ENCODE measurements around the gene ENPP3.

Gene ENPP3

DNA sequence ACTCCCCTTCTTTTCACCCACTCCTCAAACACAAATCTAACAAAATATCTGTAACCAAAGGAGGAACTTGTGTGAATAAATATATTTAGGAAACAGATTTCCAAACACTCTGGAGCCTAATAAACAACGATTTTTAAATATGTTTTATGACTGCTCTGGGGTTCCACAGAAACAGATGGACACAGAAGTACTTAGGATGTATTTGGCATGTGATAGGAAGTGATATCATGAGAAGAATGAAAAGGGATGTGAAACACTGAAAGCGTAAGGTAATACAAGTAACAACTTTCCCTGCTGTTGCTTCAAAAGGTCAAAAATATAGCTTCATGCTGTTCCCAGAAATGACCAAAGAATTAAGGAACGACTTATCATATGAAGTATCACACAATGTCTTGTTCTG, 144.6 kb downstream of the ENPP3 start:
- no peaks in the 10 kb centered on the region for H3K9me3 ChIP-seq (ENCODE audit: insufficient read depth, low read length)
- H3K4me3 ChIP-seq (ENCODE audit: insufficient read length, low read depth), result no peak overlapping the region
- no peak overlapping the region for H3K9ac ChIP-seq (ENCODE audit: insufficient read length, low read depth)
- DNase-seq (ENCODE audit: low read depth, low spot score), result no peak
- no peaks in the 10 kb centered on the region for H3K4me1 ChIP-seq (ENCODE audit: insufficient read depth, insufficient read length)
- H3K36me3 ChIP-seq (ENCODE audit: insufficient read depth, insufficient read length, low read length), result no peaks in the 10 kb centered on the region
- H3K27me3 ChIP-seq (ENCODE audit: insufficient read depth, insufficient read length), result no peaks in the 10 kb centered on the region
- TF ChIP-seq SUZ12 (IDR thresholded peaks at IDR 0.05; ENCODE audit: extremely low read depth, insufficient read depth, insufficient read length) (no peak), ZNF274 (IDR thresholded peaks at IDR 0.05; ENCODE audit: low read depth, low read length) (no peak), YY1 (IDR thresholded peaks at IDR 0.05; ENCODE audit: insufficient read depth, insufficient read length) (no peak)

DNA sequence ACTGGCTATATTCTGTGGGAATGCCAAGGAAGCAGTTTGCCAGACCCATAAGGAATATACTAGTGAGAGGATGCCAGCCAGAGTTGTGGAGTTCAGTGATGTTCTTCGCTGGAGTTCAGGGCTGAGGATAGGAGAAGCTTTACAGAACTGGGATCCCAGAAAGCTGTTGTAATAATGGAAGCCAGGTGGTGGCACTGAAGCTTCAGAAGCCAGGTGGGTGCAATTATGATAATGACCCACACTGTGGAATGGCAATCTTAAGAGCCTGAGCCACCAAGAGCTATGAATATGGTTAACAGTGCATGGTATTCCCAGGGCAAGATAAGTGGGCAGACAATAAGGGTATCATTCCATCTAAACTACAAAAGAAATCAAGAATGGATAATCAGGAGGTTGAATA, 145.7 kb downstream of the ENPP3 start:
- H3K4me3 ChIP-seq (ENCODE audit: insufficient read length, low read depth), result no peak overlapping the region
- H3K4me1 ChIP-seq (ENCODE audit: insufficient read depth, insufficient read length), result no peaks in the 10 kb centered on the region
- no peak for DNase-seq (ENCODE audit: low read depth, low spot score)
- no peaks in the 10 kb centered on the region for H3K27me3 ChIP-seq (ENCODE audit: insufficient read depth, insufficient read length)
- H3K36me3 ChIP-seq (ENCODE audit: insufficient read depth, insufficient read length, low read length), result no peaks in the 10 kb centered on the region
- TF ChIP-seq SUZ12 (IDR thresholded peaks at IDR 0.05; ENCODE audit: extremely low read depth, insufficient read depth, insufficient read length), result no peak
- TF ChIP-seq YY1 (IDR thresholded peaks at IDR 0.05; ENCODE audit: insufficient read depth, insufficient read length), result no peak
- TF ChIP-seq ZNF274 (IDR thresholded peaks at IDR 0.05; ENCODE audit: low read depth, low read length), result no peak
- no peak overlapping the region for H3K9ac ChIP-seq (ENCODE audit: insufficient read length, low read depth)
- no peaks in the 10 kb centered on the region for H3K9me3 ChIP-seq (ENCODE audit: insufficient read depth, low read length)

DNA sequence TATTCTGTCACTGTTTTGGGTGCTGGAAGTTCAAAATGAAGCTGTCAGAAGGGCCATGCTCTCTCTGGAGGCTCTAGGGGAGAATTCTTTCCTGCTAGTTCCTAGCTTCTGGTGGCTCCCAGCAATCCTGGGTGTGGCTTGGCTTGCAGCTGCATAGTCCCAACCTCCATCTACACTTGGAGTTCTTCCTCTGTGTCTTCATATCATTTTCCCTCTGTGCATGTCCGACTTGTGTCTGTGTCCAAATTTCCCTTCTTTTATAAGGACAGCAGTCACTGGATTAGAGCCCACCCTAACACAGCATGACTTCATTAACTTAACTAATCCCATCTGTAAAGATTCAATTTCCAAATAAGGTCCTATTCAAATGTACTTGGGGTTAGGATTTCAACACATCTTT, 147.5 kb downstream of the ENPP3 start:
- Histone ChIP-seq H3K9me3 (ENCODE audit: insufficient read depth, low read length) (no peaks in the 10 kb centered on the region), H3K4me1 (ENCODE audit: insufficient read depth, insufficient read length) (no peaks in the 10 kb centered on the region), H3K36me3 (ENCODE audit: insufficient read depth, insufficient read length, low read length) (no peaks in the 10 kb centered on the region), H3K4me3 (ENCODE audit: insufficient read length, low read depth) (no peak overlapping the region), H3K27me3 (ENCODE audit: insufficient read depth, insufficient read length) (no peaks in the 10 kb centered on the region), H3K9ac (ENCODE audit: insufficient read length, low read depth) (no peak overlapping the region)
- DNase-seq (ENCODE audit: low read depth, low spot score), result no peak
- TF ChIP-seq SUZ12 (IDR thresholded peaks at IDR 0.05; ENCODE audit: extremely low read depth, insufficient read depth, insufficient read length), result no peak
- no peak for TF ChIP-seq ZNF274 (IDR thresholded peaks at IDR 0.05; ENCODE audit: low read depth, low read length)
- no peak for TF ChIP-seq YY1 (IDR thresholded peaks at IDR 0.05; ENCODE audit: insufficient read depth, insufficient read length)

- Histone ChIP-seq H3K4me3 (ENCODE audit: insufficient read length, low read depth) (no peak overlapping the region), H3K9me3 (ENCODE audit: insufficient read depth, low read length) (no peaks in the 10 kb centered on the region), H3K4me1 (ENCODE audit: insufficient read depth, insufficient read length) (no peaks in the 10 kb centered on the region), H3K36me3 (ENCODE audit: insufficient read depth, insufficient read length, low read length) (no peaks in the 10 kb centered on the region), H3K9ac (ENCODE audit: insufficient read length, low read depth) (no peak overlapping the region), H3K27me3 (ENCODE audit: insufficient read depth, insufficient read length) (no peaks in the 10 kb centered on the region)
- TF ChIP-seq SUZ12 (IDR thresholded peaks at IDR 0.05; ENCODE audit: extremely low read depth, insufficient read depth, insufficient read length) (no peak), ZNF274 (IDR thresholded peaks at IDR 0.05; ENCODE audit: low read depth, low read length) (no peak), YY1 (IDR thresholded peaks at IDR 0.05; ENCODE audit: insufficient read depth, insufficient read length) (no peak)
- DNase-seq (ENCODE audit: low read depth, low spot score), result no peak
Observed at GRCh38 chr6:131787079-131787478, 150.0 kb downstream of the ENPP3 start.

DNA sequence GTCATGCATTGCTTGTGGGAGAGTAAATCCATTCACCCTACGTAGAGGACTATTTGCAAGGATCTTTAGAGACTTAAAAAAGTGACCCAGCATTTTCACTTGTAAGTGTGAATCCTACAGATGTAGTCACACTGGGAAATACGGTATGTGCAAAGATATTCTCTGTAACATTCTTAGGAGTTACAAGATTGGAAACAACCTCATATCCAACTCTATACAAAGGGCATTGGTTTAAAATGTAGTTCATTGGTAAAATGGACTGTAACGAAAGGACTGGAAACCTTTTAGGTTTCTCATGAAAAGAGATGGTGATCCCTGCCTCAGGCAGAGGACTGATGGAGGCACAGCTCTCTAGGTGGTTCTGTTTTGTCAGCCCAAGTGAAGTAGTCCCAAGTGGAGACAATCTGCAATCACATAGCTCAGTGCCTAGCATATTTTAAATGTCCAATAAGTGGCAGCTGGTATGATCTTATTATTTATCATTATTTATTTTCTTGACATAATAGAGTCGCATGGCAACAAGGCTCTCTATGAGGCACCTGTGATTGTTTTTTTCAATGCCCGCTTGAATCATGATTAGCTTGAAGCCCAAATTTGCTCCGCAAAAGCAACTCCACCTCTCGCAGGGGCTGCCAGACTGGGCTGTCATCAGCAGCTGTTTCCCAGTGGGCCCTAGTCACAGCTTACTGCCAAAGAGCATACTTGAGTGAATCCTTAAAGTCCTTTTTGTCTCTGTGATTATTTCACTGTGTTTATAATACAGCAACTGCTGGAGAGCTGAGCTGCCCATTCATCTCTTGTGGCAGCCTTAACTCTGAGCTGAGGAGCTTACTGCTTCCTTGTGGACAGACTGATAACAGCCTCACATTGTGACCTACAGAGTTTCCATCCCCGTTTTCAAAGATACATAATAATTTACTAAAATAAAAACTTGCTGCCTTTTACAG, 150.9 kb downstream of the ENPP3 start:
- TF ChIP-seq YY1 (IDR thresholded peaks at IDR 0.05; ENCODE audit: insufficient read depth, insufficient read length) (no peak), SUZ12 (IDR thresholded peaks at IDR 0.05; ENCODE audit: extremely low read depth, insufficient read depth, insufficient read length) (no peak), ZNF274 (IDR thresholded peaks at IDR 0.05; ENCODE audit: low read depth, low read length) (no peak)
- Histone ChIP-seq H3K4me3 (ENCODE audit: insufficient read length, low read depth) (no peak overlapping the region), H3K36me3 (ENCODE audit: insufficient read depth, insufficient read length, low read length) (no peaks in the 10 kb centered on the region), H3K9me3 (ENCODE audit: insufficient read depth, low read length) (no peaks in the 10 kb centered on the region), H3K27me3 (ENCODE audit: insufficient read depth, insufficient read length) (no peaks in the 10 kb centered on the region), H3K9ac (ENCODE audit: insufficient read length, low read depth) (no peak overlapping the region), H3K4me1 (ENCODE audit: insufficient read depth, insufficient read length) (no peaks in the 10 kb centered on the region)
- no peak for DNase-seq (ENCODE audit: low read depth, low spot score)

GRCh38 chr6:131789219-131789618, 152.1 kb downstream of the ENPP3 start:
- no peaks in the 10 kb centered on the region for H3K4me1 ChIP-seq (ENCODE audit: insufficient read depth, insufficient read length)
- TF ChIP-seq YY1 (IDR thresholded peaks at IDR 0.05; ENCODE audit: insufficient read depth, insufficient read length) (no peak), SUZ12 (IDR thresholded peaks at IDR 0.05; ENCODE audit: extremely low read depth, insufficient read depth, insufficient read length) (no peak)
- no peaks in the 10 kb centered on the region for H3K27me3 ChIP-seq (ENCODE audit: insufficient read depth, insufficient read length)
- no peak overlapping the region for H3K4me3 ChIP-seq (ENCODE audit: insufficient read length, low read depth)
- no peak overlapping the region for H3K9ac ChIP-seq (ENCODE audit: insufficient read length, low read depth)
- no peak for DNase-seq (ENCODE audit: low read depth, low spot score)
- H3K36me3 ChIP-seq (ENCODE audit: insufficient read depth, insufficient read length, low read length), result no peaks in the 10 kb centered on the region
- no peaks in the 10 kb centered on the region for H3K9me3 ChIP-seq (ENCODE audit: insufficient read depth, low read length)

- H3K27me3 ChIP-seq (ENCODE audit: insufficient read depth, insufficient read length), result no peaks in the 10 kb centered on the region
- H3K4me1 ChIP-seq (ENCODE audit: insufficient read depth, insufficient read length), result no peaks in the 10 kb centered on the region
- H3K36me3 ChIP-seq (ENCODE audit: insufficient read depth, insufficient read length, low read length), result no peaks in the 10 kb centered on the region
- no peak for TF ChIP-seq SUZ12 (IDR thresholded peaks at IDR 0.05; ENCODE audit: extremely low read depth, insufficient read depth, insufficient read length)
- no peak for TF ChIP-seq ZNF274 (IDR thresholded peaks at IDR 0.05; ENCODE audit: low read depth, low read length)
- no peak overlapping the region for H3K9ac ChIP-seq (ENCODE audit: insufficient read length, low read depth)
- no peak overlapping the region for H3K4me3 ChIP-seq (ENCODE audit: insufficient read length, low read depth)
- no peaks in the 10 kb centered on the region for H3K9me3 ChIP-seq (ENCODE audit: insufficient read depth, low read length)
- DNase-seq (ENCODE audit: low read depth, low spot score), result no peak
Observed at GRCh38 chr6:131791476-131791875, 154.4 kb downstream of the ENPP3 start.
